NCI-H2196 (cell line): ENCODE measurements around the gene GALK2.
"Not testable (repeated sequence)": the region's sequence is repeated elsewhere in the genome, so short reads cannot be mapped to it uniquely, and the experiment has no call there.

Experiments
- DNase-seq: peaks from one replicate; lab custom pipeline; 2025; ENCODE audit not compliant: unreplicated experiment; lab: John Stamatoyannopoulos, UW

Gene GALK2

GRCh38 chr15:49163678-49164077, 6.4 kb upstream of the GALK2 start:
- no peak for DNase-seq

- DNase-seq, result no peak
Measured at GRCh38 chr15:49164865-49165264, 5.2 kb upstream of the GALK2 start.

GRCh38 chr15:49168016-49168415, 2.0 kb upstream of the GALK2 start:
- DNase-seq, result no peak

- no peak for DNase-seq
Measured at GRCh38 chr15:49171790-49172189, 1.7 kb downstream of the GALK2 start.

GRCh38 chr15:49174902-49175301, 4.9 kb downstream of the GALK2 start:
- no peak for DNase-seq

GRCh38 chr15:49175582-49176397, 5.7 kb downstream of the GALK2 start:
- DNase-seq, result not testable (repeated sequence)

GRCh38 chr15:49178497-49178896, 8.4 kb downstream of the GALK2 start:
- no peak for DNase-seq

GRCh38 chr15:49179433-49180190, 9.6 kb downstream of the GALK2 start:
- no peak for DNase-seq

GRCh38 chr15:49182128-49182527, 12.1 kb downstream of the GALK2 start:
- DNase-seq, result no peak

- DNase-seq, result not testable (repeated sequence)
Measured at GRCh38 chr15:49183741-49184140, 13.7 kb downstream of the GALK2 start.

GRCh38 chr15:49185473-49185872, 15.4 kb downstream of the GALK2 start:
- no peak for DNase-seq

- no peak for DNase-seq
Measured at GRCh38 chr15:49187549-49188245, 17.6 kb downstream of the GALK2 start.

GRCh38 chr15:49188933-49189332, 18.9 kb downstream of the GALK2 start:
- no peak for DNase-seq

GRCh38 chr15:49189631-49190030, 19.6 kb downstream of the GALK2 start:
- no peak for DNase-seq

- no peak for DNase-seq
Measured at GRCh38 chr15:49190586-49190985, 20.5 kb downstream of the GALK2 start.

GRCh38 chr15:49191892-49192291, 21.8 kb downstream of the GALK2 start:
- DNase-seq, result no peak

GRCh38 chr15:49196856-49197255, 26.8 kb downstream of the GALK2 start:
- no peak for DNase-seq

GRCh38 chr15:49199666-49200065, 29.6 kb downstream of the GALK2 start:
- no peak for DNase-seq

- no peak for DNase-seq
Measured at GRCh38 chr15:49200347-49200746, 30.3 kb downstream of the GALK2 start.

- not testable (repeated sequence) for DNase-seq
Measured at GRCh38 chr15:49208102-49208501, 38.1 kb downstream of the GALK2 start.

GRCh38 chr15:49212897-49213296, 42.9 kb downstream of the GALK2 start:
- no peak for DNase-seq
